HEK293 (cell line): Measurements from ENCODE around the gene GRB10.

ENCODE experiments used
- CTCF ChIA-PET: fragments of 350-600 bp; formaldehyde crosslinking; extraction: SDS; loops from one replicate; lab custom pipeline; 2021; ENCODE audit warnings: antibody characterized with exemption; lab: Yijun Ruan, JAX
- POLR2A ChIA-PET: fragments of 300-600 bp; formaldehyde crosslinking; extraction: SDS; loops from one replicate; lab custom pipeline; 2020; ENCODE audit warnings: antibody characterized with exemption, inconsistent platforms; lab: Yijun Ruan, JAX
- H3K27ac ChIP-seq: fragments of 200-500 bp; sonication (Bioruptor generic); 2 replicates; pipeline ENCODE4 v1.5.1; 2014; ENCODE audit warnings: low read depth, low read length, control low read depth, inconsistent platforms; ENCODE audit errors: extremely low read depth
- H3K36me3 ChIP-seq, 2 experiments: fragments of 200-500 bp in 1 of 2; sonication (Bioruptor generic) in 1 of 2; 1 replicate in 1 of 2; 2 replicates in 1 of 2; pipeline ENCODE4 v1.5.1; 2014 to 2017; ENCODE audit warnings: inconsistent platforms in 2 of 2, low read length in 2 of 2; ENCODE audit not compliant: control insufficient read depth in 2 of 2, insufficient read depth in 1 of 2
- H3K4me1 ChIP-seq: fragments of 200-500 bp; sonication (Bioruptor generic); 2 replicates; pipeline ENCODE4 v1.5.1; 2014; ENCODE audit warnings: mild to moderate bottlenecking, low read length, inconsistent platforms; ENCODE audit not compliant: control insufficient read depth, insufficient read depth
- H3K4me3 ChIP-seq: 2 replicates; pipeline ENCODE4 v1.5.1; 2011; ENCODE audit warnings: low read depth, mild to moderate bottlenecking, control low read depth, low read length, moderate library complexity
- H3K9me3 ChIP-seq: fragments of 200-500 bp; sonication (Bioruptor generic); 2 replicates; pipeline ENCODE4 v1.5.1; 2014; ENCODE audit warnings: low read depth, low read length, inconsistent platforms; ENCODE audit not compliant: control insufficient read depth, insufficient read depth
- FEZF1 ChIP-seq: fragments of 450-650 bp; formaldehyde crosslinking; IDR thresholded peaks from 2 replicates; pipeline ENCODE4 v1.5.1; 2016; ENCODE audit warnings: missing biosample characterization, missing genetic modification characterization
- HIC1 ChIP-seq: fragments of 450-650 bp; formaldehyde crosslinking; IDR thresholded peaks from 2 replicates; pipeline ENCODE4 v1.5.1; 2016; ENCODE audit warnings: missing biosample characterization, missing genetic modification characterization
- SALL2 ChIP-seq: fragments of 450-650 bp; formaldehyde crosslinking; IDR thresholded peaks from 2 replicates; pipeline ENCODE4 v1.5.0; 2017; ENCODE audit warnings: missing biosample characterization, mild to moderate bottlenecking, missing genetic modification characterization, borderline replicate concordance
- TSHZ1 ChIP-seq: fragments of 450-650 bp; formaldehyde crosslinking; IDR thresholded peaks from 2 replicates; pipeline ENCODE4 v1.5.1; 2016; ENCODE audit warnings: missing biosample characterization, missing genetic modification characterization, borderline replicate concordance
- ZEB2 ChIP-seq: fragments of 450-650 bp; formaldehyde crosslinking; IDR thresholded peaks from 2 replicates; pipeline ENCODE4 v1.5.1; 2016; ENCODE audit warnings: missing biosample characterization, missing genetic modification characterization
- ZNF133 ChIP-seq: fragments of 450-650 bp; formaldehyde crosslinking; IDR thresholded peaks from 2 replicates; pipeline ENCODE4 v1.5.1; 2016; ENCODE audit warnings: missing biosample characterization, missing genetic modification characterization
- ZNF155 ChIP-seq: fragments of 450-650 bp; formaldehyde crosslinking; IDR thresholded peaks from 2 replicates; pipeline ENCODE4 v1.5.1; 2016; ENCODE audit warnings: missing biosample characterization, missing genetic modification characterization
- ZNF202 ChIP-seq: fragments of 450-650 bp; formaldehyde crosslinking; IDR thresholded peaks from 2 replicates; pipeline ENCODE4 v1.5.1; 2016; ENCODE audit warnings: missing biosample characterization, missing genetic modification characterization, borderline replicate concordance
- ZNF23 ChIP-seq: fragments of 450-650 bp; formaldehyde crosslinking; IDR thresholded peaks from 2 replicates; pipeline ENCODE4 v1.5.1; 2016; ENCODE audit warnings: missing biosample characterization, missing genetic modification characterization, borderline replicate concordance
- ZNF302 ChIP-seq: fragments of 450-650 bp; formaldehyde crosslinking; IDR thresholded peaks from 2 replicates; pipeline ENCODE4 v1.5.1; 2016; ENCODE audit warnings: missing biosample characterization, missing genetic modification characterization, low read depth
- ZNF335 ChIP-seq: fragments of 450-650 bp; formaldehyde crosslinking; conservative IDR thresholded peaks from 2 replicates; pipeline ENCODE4 v1.5.1; 2016; ENCODE audit warnings: missing biosample characterization, missing genetic modification characterization
- ZNF37A ChIP-seq: fragments of 450-650 bp; IDR thresholded peaks from 2 replicates; pipeline ENCODE4 v1.5.1; 2018; ENCODE audit warnings: missing biosample characterization, missing genetic modification characterization
- ZNF398 ChIP-seq: fragments of 450-650 bp; formaldehyde crosslinking; IDR thresholded peaks from 2 replicates; pipeline ENCODE4 v1.5.1; 2017; ENCODE audit warnings: missing biosample characterization, missing genetic modification characterization
- ZNF548 ChIP-seq: fragments of 450-650 bp; formaldehyde crosslinking; IDR thresholded peaks from 2 replicates; pipeline ENCODE4 v1.5.1; 2016; ENCODE audit warnings: missing biosample characterization, missing genetic modification characterization
- ZNF596 ChIP-seq: fragments of 450-650 bp; IDR thresholded peaks from 2 replicates; pipeline ENCODE4 v1.5.0; 2018; ENCODE audit warnings: missing biosample characterization, mild to moderate bottlenecking, missing genetic modification characterization, moderate library complexity
- ZNF600 ChIP-seq: fragments of 450-650 bp; formaldehyde crosslinking; IDR thresholded peaks from 2 replicates; pipeline ENCODE4 v1.5.1; 2016; ENCODE audit warnings: missing biosample characterization, missing genetic modification characterization
- ZNF670 ChIP-seq: fragments of 450-650 bp; formaldehyde crosslinking; IDR thresholded peaks from 2 replicates; pipeline ENCODE4 v1.5.1; 2016; ENCODE audit warnings: missing biosample characterization, missing genetic modification characterization, low read depth
- TF ChIP-seq, protein P1 (sequence below): fragments of 450-650 bp; formaldehyde crosslinking; IDR thresholded peaks from 2 replicates; pipeline ENCODE4 v1.5.1; 2017; ENCODE audit warnings: missing biosample characterization, missing genetic modification characterization

Gene GRB10

GRCh38 chr7:50554431-50555322 lies 228.0 kb downstream of the GRB10 start:
- ChIA-PET POLR2A (no interaction called here), CTCF (no interaction called here)
- no peaks in the 10 kb centered on the region for H3K9me3 ChIP-seq
- H3K27ac ChIP-seq: no peak overlapping the region
- no peak overlapping the region for H3K4me3 ChIP-seq
- H3K4me1 ChIP-seq: no peaks in the 10 kb centered on the region
- TF ChIP-seq ZNF600 (tag by site-specific recombination) (no peak), ZNF548 (no peak), SALL2 (tag by site-specific recombination) (no peak), ZNF155 (no peak), HIC1 (tag by site-specific recombination) (no peak), ZNF23 (no peak), ZNF133 (tag by site-specific recombination) (no peak), FEZF1 (tag by site-specific recombination) (no peak), ZNF335 (tag by site-specific recombination) (no peak), ZNF37A (no peak), ZNF202 (no peak), ZNF596 (tag by site-specific recombination) (no peak), ZEB2 (tag by site-specific recombination) (no peak), TSHZ1 (tag by site-specific recombination) (no peak), ZNF670 (no peak), ZNF302 (tag by site-specific recombination) (no peak), ZNF398 (tag by site-specific recombination) (no peak)
- TF ChIP-seq, protein P1, sequence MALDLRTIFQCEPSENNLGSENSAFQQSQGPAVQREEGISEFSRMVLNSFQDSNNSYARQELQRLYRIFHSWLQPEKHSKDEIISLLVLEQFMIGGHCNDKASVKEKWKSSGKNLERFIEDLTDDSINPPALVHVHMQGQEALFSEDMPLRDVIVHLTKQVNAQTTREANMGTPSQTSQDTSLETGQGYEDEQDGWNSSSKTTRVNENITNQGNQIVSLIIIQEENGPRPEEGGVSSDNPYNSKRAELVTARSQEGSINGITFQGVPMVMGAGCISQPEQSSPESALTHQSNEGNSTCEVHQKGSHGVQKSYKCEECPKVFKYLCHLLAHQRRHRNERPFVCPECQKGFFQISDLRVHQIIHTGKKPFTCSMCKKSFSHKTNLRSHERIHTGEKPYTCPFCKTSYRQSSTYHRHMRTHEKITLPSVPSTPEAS: no peak
- H3K36me3 ChIP-seq: no peaks in the 10 kb centered on the region
